H1 (cell line): ENCODE data around the gene WDR5. TPM values are rescaled to one million over a fixed set of nuclear protein-coding genes. Genes with fewer than 3 reads are reported as not detected.
A peak's percentile ranks its signal among the peaks of the same experiment; 100 is the strongest.

Experiments
- CTCF ChIA-PET: fragments of 300-600 bp; sonication (Branson Sonifier 250); formaldehyde crosslinking; loops from one replicate; lab custom pipeline; 2021; ENCODE audit not compliant: partially characterized antibody; lab: Charles Lee
- POLR2A ChIA-PET: fragments of 300-600 bp; sonication (Branson Sonifier 250); formaldehyde crosslinking; loops from one replicate; lab custom pipeline; 2021; ENCODE audit warnings: inconsistent platforms; ENCODE audit not compliant: partially characterized antibody; lab: Charles Lee
- DNase-seq, 2 experiments: peaks; one replicate each; pipeline versions ENCODE4 v3.0.0 to v3.0.0-alpha.2; 2010 to 2022; ENCODE audit warnings: low spot score in 2 of 2, low read depth in 1 of 2, mixed read lengths in 1 of 2
- FAIRE-seq: peaks from 2 replicates; lab custom pipeline; 2011; peaks lifted over from hg19 to GRCh38; lab: Jason Lieb, UNC
- H2AFZ ChIP-seq: 2 replicates; pipeline ENCODE4 v1.8.1; 2012; ENCODE audit warnings: low read length, inconsistent platforms
- H2AK5ac ChIP-seq: 2 replicates; pipeline ENCODE4 v1.6.1; 2013; ENCODE audit warnings: low read depth, low read length
- H2BK120ac ChIP-seq: replicated peaks from 2 replicates; pipeline ENCODE3; 2013; ENCODE audit warnings: low read depth, low read length, inconsistent platforms
- H2BK12ac ChIP-seq: 2 replicates; pipeline ENCODE4 v1.6.1; 2013; ENCODE audit warnings: low read depth, low read length
- H2BK15ac ChIP-seq: 2 replicates; pipeline ENCODE4 v1.6.1; 2013; ENCODE audit warnings: low read length
- H2BK20ac ChIP-seq: 2 replicates; pipeline ENCODE4 v1.6.1; 2013; ENCODE audit warnings: low read length
- H2BK5ac ChIP-seq: 2 replicates; pipeline ENCODE4 v1.6.1; 2013; ENCODE audit warnings: low read depth, low read length
- H3K14ac ChIP-seq: 2 replicates; pipeline ENCODE4 v1.6.1; 2013; ENCODE audit warnings: inconsistent platforms; ENCODE audit not compliant: insufficient read length
- H3K18ac ChIP-seq: 2 replicates; pipeline ENCODE4 v1.6.1; 2013; ENCODE audit warnings: low read length; ENCODE audit errors: extremely low read depth
- H3K23ac ChIP-seq: 2 replicates; pipeline ENCODE4 v1.6.1; 2013; ENCODE audit warnings: inconsistent platforms; ENCODE audit not compliant: insufficient read length
- H3K23me2 ChIP-seq: 2 replicates; pipeline ENCODE4 v1.6.1; 2013; ENCODE audit warnings: low read depth, low read length
- H3K27ac ChIP-seq: 2 replicates; pipeline ENCODE4 v1.6.1; 2011; ENCODE audit warnings: low read depth, low read length, inconsistent platforms
- H3K27me3 ChIP-seq, 4 experiments: replicated peaks in 1 of 4; 1 replicate in 1 of 4; 2 replicates in 3 of 4; pipeline versions ENCODE4 v1.6.1 to v1.8.1; 2011 to 2013; ENCODE audit warnings: low read length in 3 of 4, mild to moderate bottlenecking in 3 of 4, inconsistent platforms in 2 of 4, mixed read lengths in 2 of 4, moderate library complexity in 1 of 4; ENCODE audit not compliant: control insufficient read depth in 3 of 4, insufficient read depth in 3 of 4; ENCODE audit errors: extremely low read depth in 1 of 4
- H3K36me3 ChIP-seq, 4 experiments: 2 replicates each; pipeline versions ENCODE4 v1.6.1 to v1.8.1; 2011 to 2013; ENCODE audit warnings: mild to moderate bottlenecking in 4 of 4, low read length in 3 of 4, moderate library complexity in 2 of 4, control low read depth in 1 of 4, inconsistent platforms in 1 of 4; ENCODE audit not compliant: insufficient read depth in 4 of 4, control insufficient read depth in 2 of 4
- H3K4ac ChIP-seq: replicated peaks from 2 replicates; pipeline ENCODE3; 2013; ENCODE audit warnings: low read length, low read depth, mixed read lengths, inconsistent platforms; ENCODE audit not compliant: insufficient read length
- H3K4me1 ChIP-seq, 4 experiments: replicated peaks in 1 of 4; 1 replicate in 1 of 4; 2 replicates in 3 of 4; pipeline versions ENCODE4 v1.6.1 to v1.8.1; 2011 to 2013; ENCODE audit warnings: low read length in 3 of 4, inconsistent platforms in 2 of 4, mixed read lengths in 1 of 4; ENCODE audit not compliant: insufficient read depth in 4 of 4, control insufficient read depth in 3 of 4
- H3K4me2 ChIP-seq, 2 experiments: 2 replicates each; pipeline versions ENCODE4 v1.6.1 to v1.8.1; 2011 to 2013; ENCODE audit warnings: low read depth in 2 of 2, low read length in 2 of 2, control low read depth in 1 of 2, inconsistent platforms in 1 of 2, mild to moderate bottlenecking in 1 of 2; ENCODE audit not compliant: insufficient read depth in 1 of 2
- H3K4me3 ChIP-seq, 4 experiments: fragments of 200-600, 300-600 bp in 1 of 4; sonication (generic), shearing (Covaris generic), sonication (Bioruptor Twin) in 1 of 4; 2 replicates each; pipeline versions ENCODE4 v1.5.1 to v1.8.1; 2011 to 2016; ENCODE audit warnings: low read length in 4 of 4, low read depth in 3 of 4, control low read depth in 2 of 4, inconsistent platforms in 2 of 4, mild to moderate bottlenecking in 2 of 4, mixed read lengths in 1 of 4, moderate library complexity in 1 of 4; ENCODE audit not compliant: insufficient read depth in 2 of 4; ENCODE audit errors: extremely low read depth in 1 of 4
- H3K56ac ChIP-seq: replicated peaks from 2 replicates; pipeline ENCODE3; 2013; ENCODE audit warnings: low read depth, mild to moderate bottlenecking, mixed read lengths, low read length, inconsistent platforms; ENCODE audit not compliant: insufficient read length
- H3K79me1 ChIP-seq: 2 replicates; pipeline ENCODE4 v1.6.1; 2013; ENCODE audit warnings: low read depth, low read length, control low read depth
- H3K79me2 ChIP-seq, 2 experiments: 2 replicates each; pipeline versions ENCODE4 v1.6.1 to v1.8.1; 2012 to 2013; ENCODE audit warnings: low read length in 2 of 2, mild to moderate bottlenecking in 2 of 2, inconsistent platforms in 1 of 2; ENCODE audit not compliant: insufficient read depth in 2 of 2, control insufficient read depth in 1 of 2
- H3K9ac ChIP-seq, 4 experiments: replicated peaks in 1 of 4; 1 replicate in 1 of 4; 2 replicates in 3 of 4; pipeline versions ENCODE4 v1.6.1 to v1.8.1; 2011 to 2013; ENCODE audit warnings: low read depth in 3 of 4, low read length in 3 of 4, control low read depth in 2 of 4, mild to moderate bottlenecking in 2 of 4, moderate library complexity in 2 of 4, inconsistent platforms in 1 of 4; ENCODE audit errors: extremely low read depth in 1 of 4
- H3K9me3 ChIP-seq, 2 experiments: 2 replicates each; pipeline versions ENCODE4 v1.6.1 to v1.8.1; 2012 to 2013; ENCODE audit warnings: mild to moderate bottlenecking in 2 of 2, moderate library complexity in 2 of 2, control low read depth in 1 of 2, inconsistent platforms in 1 of 2, low read depth in 1 of 2, low read length in 1 of 2, mixed read lengths in 1 of 2; ENCODE audit not compliant: insufficient read depth in 2 of 2
- H4K20me1 ChIP-seq, 2 experiments: replicated peaks in 1 of 2; 2 replicates each; pipeline versions ENCODE3 to v1.8.1; 2011 to 2013; ENCODE audit warnings: inconsistent platforms in 2 of 2, low read length in 2 of 2, mild to moderate bottlenecking in 1 of 2; ENCODE audit not compliant: insufficient read depth in 2 of 2, control insufficient read depth in 1 of 2
- H4K5ac ChIP-seq: 2 replicates; pipeline ENCODE4 v1.6.1; 2013; ENCODE audit warnings: low read length, low read depth, mixed read lengths, inconsistent platforms; ENCODE audit not compliant: insufficient read length
- H4K8ac ChIP-seq: 2 replicates; pipeline ENCODE4 v1.8.0; 2013; ENCODE audit warnings: mild to moderate bottlenecking, moderate library complexity, low read length, inconsistent platforms; ENCODE audit not compliant: insufficient read depth; ENCODE audit errors: extremely low read depth
- H4K91ac ChIP-seq: replicated peaks from 2 replicates; pipeline ENCODE3; 2013; ENCODE audit warnings: low read length, mixed read lengths, inconsistent platforms; ENCODE audit not compliant: insufficient read length
- ASH2L ChIP-seq: fragments of 200-600, 300-600 bp; sonication (generic); IDR thresholded peaks from one replicate; pipeline ENCODE4 v1.7.1; 2017; ENCODE audit warnings: low read length
- BRCA1 ChIP-seq: IDR thresholded peaks from 2 replicates; pipeline ENCODE4 v1.6.1; 2012; ENCODE audit warnings: low read depth, low read length, improper control_type of control experiment
- CBX8 ChIP-seq: fragments of 300-800, 300-1000 bp; sonication (generic); IDR thresholded peaks from 2 replicates; pipeline ENCODE4 v1.7.1; 2016; ENCODE audit warnings: low read depth, low read length, borderline replicate concordance
- CREB1 ChIP-seq: IDR thresholded peaks from 2 replicates; pipeline ENCODE4 v1.6.1; 2012; ENCODE audit warnings: inconsistent platforms
- PHF8 ChIP-seq: fragments of 200-600 bp; sonication (generic); conservative IDR thresholded peaks from 2 replicates; pipeline ENCODE4 v1.7.1; 2012; ENCODE audit warnings: low read depth, mild to moderate bottlenecking, inconsistent platforms, low read length, moderate library complexity
- RAD21 ChIP-seq, 2 experiments: IDR thresholded peaks in 1 of 2; conservative IDR thresholded peaks in 1 of 2; 2 replicates each; pipeline ENCODE4 v1.6.1; 2011; ENCODE audit warnings: low read depth in 2 of 2, low read length in 2 of 2, improper control_type of control experiment in 1 of 2, inconsistent platforms in 1 of 2, mild to moderate bottlenecking in 1 of 2, moderate library complexity in 1 of 2
- SIRT6 ChIP-seq: IDR thresholded peaks from one replicate; pipeline ENCODE4 v1.7.1; 2012; ENCODE audit warnings: low read length, inconsistent platforms
- TAF1 ChIP-seq: IDR thresholded peaks from 2 replicates; pipeline ENCODE4 v1.6.1; 2011; ENCODE audit warnings: mild to moderate bottlenecking, low read depth, low read length
- TAF7 ChIP-seq: optimal IDR thresholded peaks from 2 replicates; pipeline ENCODE3; 2011; ENCODE audit warnings: low read depth, mild to moderate bottlenecking, inconsistent platforms, low read length, moderate library complexity, borderline replicate concordance
- WGBS, 2 experiments: shearing (Covaris generic) in 1 of 2; methylation state at CpG; one replicate each; pipeline versions ENCODE4 v1.1.6 to v1.1.7; 2013 to 2015; ENCODE audit warnings: low lambda C conversion rate in 2 of 2, mixed read lengths in 2 of 2, inconsistent platforms in 1 of 2, low coverage in 1 of 2, missing lambda C conversion rate in 1 of 2; ENCODE audit not compliant: insufficient replicate concordance in 2 of 2, insufficient coverage in 1 of 2, insufficient read length in 1 of 2; ENCODE audit errors: extremely low coverage in 1 of 2, missing lambda C conversion rate in 1 of 2; 5-methylcytosine and 5-hydroxymethylcytosine counted together
- polyA plus RNA-seq, 7 experiments: library from polyadenylated mRNA; depleted of rRNA in 3 of 7; stranded (reverse) in 5 of 7; unstranded in 2 of 7; fragments of >200 nt in 5 of 7; fragments of 200-250 nt in 2 of 7; gene quantifications; 1 replicate in 5 of 7; 2 replicates in 1 of 7; 4 replicates in 1 of 7; pipeline versions ENCODE4 v1.2.1 to v1.2.3, GENCODE V29; 2011 to 2013; ENCODE audit warnings: missing spikeins in 2 of 7, mixed read lengths in 2 of 7
- total RNA-seq: library from RNA; stranded (reverse); fragmentation: NEBNext Ultra II Directional; extraction: Animal tissue kit (Norgen Biotek cat#: 25700); gene quantifications from 2 replicates; pipeline ENCODE4 v1.2.1, GENCODE V29; 2021
- TF ChIP-seq, protein P1 (sequence below), 3 experiments: IDR thresholded peaks; 1 replicate in 2 of 3; 2 replicates in 1 of 3; pipeline versions ENCODE4 v1.5.1 to v1.6.1; 2011; ENCODE audit warnings: low read length in 3 of 3, mild to moderate bottlenecking in 3 of 3, inconsistent platforms in 2 of 3, low read depth in 1 of 3, moderate library complexity in 1 of 3; ENCODE audit not compliant: insufficient read depth in 1 of 3; ENCODE audit errors: control extremely low read depth in 1 of 3

WDR5 gene
- total and polyA plus RNA-seq, 2 of the 8 experiments (the other 6 are each of a cell fraction or from before 2014, with no cell fraction given) = 38.4 to 68.1 TPM

DNA sequence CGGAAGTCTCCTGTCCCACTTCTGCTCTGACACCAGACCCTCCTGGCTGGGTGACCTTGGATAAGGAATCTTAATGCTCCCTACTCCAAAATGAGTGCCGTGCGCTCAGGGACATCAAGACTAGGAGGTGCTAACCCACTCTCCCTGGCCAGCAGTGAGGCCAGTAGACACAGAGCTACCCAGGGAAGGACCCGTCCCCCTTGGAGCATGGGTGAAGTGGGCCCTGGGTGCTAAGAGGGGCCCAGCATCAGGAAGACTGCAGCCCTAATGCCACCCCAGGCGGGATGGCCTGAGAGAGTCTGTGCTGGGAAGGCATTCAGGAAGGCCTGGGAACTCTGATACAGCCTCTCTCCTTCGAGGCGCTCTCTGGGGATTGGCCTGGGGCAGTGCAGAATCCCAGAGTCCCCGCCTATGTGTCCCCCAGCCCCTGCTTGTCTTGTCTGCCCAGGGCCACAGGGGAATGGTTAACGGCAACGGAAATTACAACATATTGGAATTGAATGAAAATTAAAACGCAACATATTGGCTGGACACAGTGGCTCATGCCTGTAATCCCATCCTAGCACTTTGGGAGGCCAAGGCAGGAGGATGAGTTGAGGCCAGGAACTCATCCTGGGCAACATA, 58.1 kb downstream of the WDR5 start:
- Histone ChIP-seq H3K18ac (no peak overlapping the region), H3K36me3 (no peaks in the 10 kb centered on the region), H2AK5ac (0 out of 2 replicates have a peak overlapping the region, but pooled peaks have one; percentile 44), H3K27me3 (0 out of 7 replicates have a peak, but pooled peaks cover 0 to 2% (median 0%) of the 10 kb centered on the region in 4 experiments), H2BK120ac (no peak overlapping the region), H2BK12ac (no peak overlapping the region), H4K91ac (no peak overlapping the region), H3K4me1 (peaks cover 0 to 9% (median 2%) of the 10 kb centered on the region in 4 experiments; a peak in 4 of 7 replicates), H2AFZ (no peak overlapping the region), H3K4ac (no peak overlapping the region), H3K79me1 (no peaks in the 10 kb centered on the region), H3K14ac (no peak overlapping the region), H3K79me2 (no peaks in the 10 kb centered on the region), H3K23ac (no peak overlapping the region), H4K8ac (peak overlapping the region; percentile 64; the same call in 1 of the 2 replicates), H2BK15ac (no peak overlapping the region), H3K4me3 (no peak overlapping the region), H2BK5ac (no peak overlapping the region), H4K5ac (no peak overlapping the region), H2BK20ac (no peak overlapping the region), H3K4me2 (no peak overlapping the region), H4K20me1 (no peaks in the 10 kb centered on the region), H3K9ac (no peak overlapping the region), H3K56ac (no peak overlapping the region), H3K9me3 (no peaks in the 10 kb centered on the region), H3K23me2 (peaks cover 3% of the 10 kb centered on the region; the same call in 1 of the 2 replicates), H3K27ac (no peak overlapping the region)
- WGBS, 2 experiments = 81% methylated on average over 11 of the region's 11 CpGs; no CpG with 5 or more reads in 1 of the 2 experiments
- POLR2A ChIA-PET = interaction anchor here (1.0 kb wide), 1 partner anchor 75 kb away, joined by 3 read pairs; no protein-coding TSS in a partner anchor
- CTCF ChIA-PET = interaction anchor here (1.8 kb wide), 1 partner anchor 18 kb away, joined by 4 read pairs; no protein-coding TSS in a partner anchor
- DNase-seq (no peak), FAIRE-seq (no peak)
- TF ChIP-seq, protein P1, sequence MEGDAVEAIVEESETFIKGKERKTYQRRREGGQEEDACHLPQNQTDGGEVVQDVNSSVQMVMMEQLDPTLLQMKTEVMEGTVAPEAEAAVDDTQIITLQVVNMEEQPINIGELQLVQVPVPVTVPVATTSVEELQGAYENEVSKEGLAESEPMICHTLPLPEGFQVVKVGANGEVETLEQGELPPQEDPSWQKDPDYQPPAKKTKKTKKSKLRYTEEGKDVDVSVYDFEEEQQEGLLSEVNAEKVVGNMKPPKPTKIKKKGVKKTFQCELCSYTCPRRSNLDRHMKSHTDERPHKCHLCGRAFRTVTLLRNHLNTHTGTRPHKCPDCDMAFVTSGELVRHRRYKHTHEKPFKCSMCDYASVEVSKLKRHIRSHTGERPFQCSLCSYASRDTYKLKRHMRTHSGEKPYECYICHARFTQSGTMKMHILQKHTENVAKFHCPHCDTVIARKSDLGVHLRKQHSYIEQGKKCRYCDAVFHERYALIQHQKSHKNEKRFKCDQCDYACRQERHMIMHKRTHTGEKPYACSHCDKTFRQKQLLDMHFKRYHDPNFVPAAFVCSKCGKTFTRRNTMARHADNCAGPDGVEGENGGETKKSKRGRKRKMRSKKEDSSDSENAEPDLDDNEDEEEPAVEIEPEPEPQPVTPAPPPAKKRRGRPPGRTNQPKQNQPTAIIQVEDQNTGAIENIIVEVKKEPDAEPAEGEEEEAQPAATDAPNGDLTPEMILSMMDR (IDR thresholded peaks at IDR 0.05; ENCODE audit: control extremely low read depth in 1 of 3, insufficient read depth in 1 of 3, low read depth in 1 of 3, low read length in 3 of 3) = no peak
- TF ChIP-seq RAD21 (IDR thresholded peaks at IDR 0.05 in 1 of 2, conservative IDR thresholded peaks at IDR 0.05 in 1 of 2; ENCODE audit: low read depth in 2 of 2, low read length in 2 of 2) = no peak
- TF ChIP-seq CREB1 = no peak
- no peak for TF ChIP-seq ASH2L
- TF ChIP-seq TAF7 = no peak
- no peak for TF ChIP-seq BRCA1
- no peak for TF ChIP-seq PHF8
- TF ChIP-seq CBX8 = no peak
- TF ChIP-seq SIRT6 = no peak
- TF ChIP-seq TAF1 = no peak
